ENCODE measurements around the gene PPEF1. TPM values are rescaled to one million over a fixed set of nuclear protein-coding genes. Genes with fewer than 3 reads are reported as not detected.

PPEF1 gene
- total and polyA plus RNA-seq, 2 donors (not counting 1 experiment from before 2014, with no cell fraction given), result under 0.01 TPM; not detected in 1

DNA sequence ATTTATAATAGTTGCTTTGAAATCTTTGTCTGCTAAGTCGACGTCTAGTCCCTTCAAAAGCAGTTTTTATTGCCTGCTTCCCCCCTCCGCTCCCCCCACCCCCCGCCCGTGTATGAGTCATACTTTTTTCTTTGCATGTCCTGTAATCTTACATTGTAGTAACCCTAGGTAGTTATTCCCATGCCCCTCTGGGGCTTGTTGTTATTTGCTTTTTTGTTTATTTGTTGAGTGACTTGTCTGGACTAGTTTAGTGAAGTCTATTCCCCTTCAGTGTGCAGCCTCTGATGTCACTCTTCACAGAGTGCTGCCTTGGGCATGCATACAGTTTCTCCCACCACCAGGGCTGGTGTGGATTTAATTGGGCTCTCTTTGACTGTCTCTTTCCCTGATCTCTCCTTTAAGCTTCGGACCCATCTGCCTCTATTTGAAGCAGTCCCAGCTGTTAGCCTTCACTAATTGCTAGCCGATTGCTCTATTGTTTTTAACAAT, 86.2 kb downstream of the PPEF1 start:
- Histone ChIP-seq H3K36me3 (ENCODE audit: control insufficient read depth, insufficient read depth, low read length) (no peaks in the 10 kb centered on the region), H3K9me3 (ENCODE audit: control insufficient read depth, insufficient read depth, low read depth, low read length) (no peaks in the 10 kb centered on the region), H4K20me1 (ENCODE audit: control insufficient read depth, extremely low read depth, insufficient read depth, low read length) (no peaks in the 10 kb centered on the region), H3K79me2 (ENCODE audit: control insufficient read depth, insufficient read depth, low read length) (no peaks in the 10 kb centered on the region), H3K4me2 (ENCODE audit: extremely low read depth, insufficient read depth, low read length) (no peak overlapping the region), H2AFZ (ENCODE audit: low read length) (no peak overlapping the region), H3K4me1 (ENCODE audit: control insufficient read depth, extremely low read depth, insufficient read depth, low read length) (no peaks in the 10 kb centered on the region), H3K27me3 (ENCODE audit: control insufficient read depth, insufficient read depth, low read length) (no peaks in the 10 kb centered on the region), H3K9ac (ENCODE audit: insufficient read depth, low read length) (no peak overlapping the region), H3K27ac (ENCODE audit: insufficient read depth, low read length) (no peak overlapping the region), H3K4me3 (replicated peaks in 1 of 4; ENCODE audit: control extremely low read depth in 1 of 4, insufficient read depth in 1 of 4, low read depth in 3 of 4, low read length in 4 of 4) (no peak overlapping the region)
- TF ChIP-seq EZH2 (IDR thresholded peaks at IDR 0.05; ENCODE audit: low read length, missing control alignments), result no peak
- TF ChIP-seq, protein P1, sequence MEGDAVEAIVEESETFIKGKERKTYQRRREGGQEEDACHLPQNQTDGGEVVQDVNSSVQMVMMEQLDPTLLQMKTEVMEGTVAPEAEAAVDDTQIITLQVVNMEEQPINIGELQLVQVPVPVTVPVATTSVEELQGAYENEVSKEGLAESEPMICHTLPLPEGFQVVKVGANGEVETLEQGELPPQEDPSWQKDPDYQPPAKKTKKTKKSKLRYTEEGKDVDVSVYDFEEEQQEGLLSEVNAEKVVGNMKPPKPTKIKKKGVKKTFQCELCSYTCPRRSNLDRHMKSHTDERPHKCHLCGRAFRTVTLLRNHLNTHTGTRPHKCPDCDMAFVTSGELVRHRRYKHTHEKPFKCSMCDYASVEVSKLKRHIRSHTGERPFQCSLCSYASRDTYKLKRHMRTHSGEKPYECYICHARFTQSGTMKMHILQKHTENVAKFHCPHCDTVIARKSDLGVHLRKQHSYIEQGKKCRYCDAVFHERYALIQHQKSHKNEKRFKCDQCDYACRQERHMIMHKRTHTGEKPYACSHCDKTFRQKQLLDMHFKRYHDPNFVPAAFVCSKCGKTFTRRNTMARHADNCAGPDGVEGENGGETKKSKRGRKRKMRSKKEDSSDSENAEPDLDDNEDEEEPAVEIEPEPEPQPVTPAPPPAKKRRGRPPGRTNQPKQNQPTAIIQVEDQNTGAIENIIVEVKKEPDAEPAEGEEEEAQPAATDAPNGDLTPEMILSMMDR (conservative IDR thresholded peaks at IDR 0.05 in 1 of 2, IDR thresholded peaks at IDR 0.05 in 1 of 2; ENCODE audit: low read depth in 1 of 2, low read length in 2 of 2), result no peak
- peak in 1 of 2 donors; percentile 1 for DNase-seq (ENCODE audit: low read depth in 2 of 2)

DNA sequence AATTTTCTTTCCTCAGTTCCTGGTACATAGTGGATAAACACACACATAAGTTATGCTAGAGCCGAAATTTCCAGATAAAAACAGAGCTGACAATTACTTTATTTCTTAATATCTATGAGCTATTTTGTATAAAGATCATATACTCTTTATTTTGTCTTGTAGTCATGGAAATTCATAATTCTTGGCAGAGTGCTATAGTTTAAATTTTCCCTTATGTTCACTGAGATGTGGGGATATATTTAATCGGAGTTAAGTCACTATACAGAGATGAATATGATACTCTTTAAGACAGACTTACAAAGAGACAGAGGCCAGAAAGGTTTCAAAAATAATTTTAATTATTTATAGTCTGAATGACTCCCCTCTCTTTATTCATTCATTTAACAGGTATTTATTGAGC, 89.7 kb downstream of the PPEF1 start:
- no peak for TF ChIP-seq EZH2 (IDR thresholded peaks at IDR 0.05; ENCODE audit: low read length, missing control alignments)
- TF ChIP-seq, protein P1 (conservative IDR thresholded peaks at IDR 0.05 in 1 of 2, IDR thresholded peaks at IDR 0.05 in 1 of 2; ENCODE audit: low read depth in 1 of 2, low read length in 2 of 2), result no peak
- no peaks in the 10 kb centered on the region for H4K20me1 ChIP-seq (ENCODE audit: control insufficient read depth, extremely low read depth, insufficient read depth, low read length)
- no peaks in the 10 kb centered on the region for H3K27me3 ChIP-seq (ENCODE audit: control insufficient read depth, insufficient read depth, low read length)
- no peak overlapping the region for H2AFZ ChIP-seq (ENCODE audit: low read length)
- no peaks in the 10 kb centered on the region for H3K79me2 ChIP-seq (ENCODE audit: control insufficient read depth, insufficient read depth, low read length)
- no peak overlapping the region for H3K4me3 ChIP-seq (replicated peaks in 1 of 4; ENCODE audit: control extremely low read depth in 1 of 4, insufficient read depth in 1 of 4, low read depth in 3 of 4, low read length in 4 of 4)
- H3K9ac ChIP-seq (ENCODE audit: insufficient read depth, low read length), result no peak overlapping the region
- H3K4me2 ChIP-seq (ENCODE audit: extremely low read depth, insufficient read depth, low read length), result no peak overlapping the region
- DNase-seq (ENCODE audit: low read depth in 2 of 2), result no peak
- no peaks in the 10 kb centered on the region for H3K36me3 ChIP-seq (ENCODE audit: control insufficient read depth, insufficient read depth, low read length)
- H3K27ac ChIP-seq (ENCODE audit: insufficient read depth, low read length), result no peak overlapping the region
- no peaks in the 10 kb centered on the region for H3K9me3 ChIP-seq (ENCODE audit: control insufficient read depth, insufficient read depth, low read depth, low read length)
- no peaks in the 10 kb centered on the region for H3K4me1 ChIP-seq (ENCODE audit: control insufficient read depth, extremely low read depth, insufficient read depth, low read length)

DNA sequence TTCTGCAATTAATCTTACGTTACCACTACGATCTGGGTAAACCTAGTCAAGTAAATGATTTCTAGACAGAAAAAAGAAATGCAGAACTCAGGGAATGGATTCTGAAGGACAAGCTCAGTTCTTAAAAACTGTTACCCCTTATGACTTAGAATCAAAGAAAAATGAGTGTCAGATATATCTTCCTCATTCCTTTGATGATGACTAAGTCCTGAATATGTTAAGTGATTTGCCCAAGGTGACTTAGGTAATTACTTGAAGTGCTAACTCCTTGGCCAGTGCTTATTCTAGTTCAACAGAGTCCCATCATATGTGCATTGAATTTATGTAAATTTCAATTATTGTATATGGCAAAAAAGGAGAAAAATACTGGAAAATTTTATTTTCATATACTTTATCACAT, 92.5 kb downstream of the PPEF1 start:
- Histone ChIP-seq H4K20me1 (ENCODE audit: control insufficient read depth, extremely low read depth, insufficient read depth, low read length) (no peaks in the 10 kb centered on the region), H3K27me3 (ENCODE audit: control insufficient read depth, insufficient read depth, low read length) (no peaks in the 10 kb centered on the region), H3K9ac (ENCODE audit: insufficient read depth, low read length) (no peak overlapping the region), H3K4me1 (ENCODE audit: control insufficient read depth, extremely low read depth, insufficient read depth, low read length) (no peaks in the 10 kb centered on the region), H3K27ac (ENCODE audit: insufficient read depth, low read length) (no peak overlapping the region), H3K79me2 (ENCODE audit: control insufficient read depth, insufficient read depth, low read length) (no peaks in the 10 kb centered on the region), H3K4me3 (replicated peaks in 1 of 4; ENCODE audit: control extremely low read depth in 1 of 4, insufficient read depth in 1 of 4, low read depth in 3 of 4, low read length in 4 of 4) (no peak overlapping the region), H3K4me2 (ENCODE audit: extremely low read depth, insufficient read depth, low read length) (no peak overlapping the region), H3K36me3 (ENCODE audit: control insufficient read depth, insufficient read depth, low read length) (no peaks in the 10 kb centered on the region), H2AFZ (ENCODE audit: low read length) (no peak overlapping the region), H3K9me3 (ENCODE audit: control insufficient read depth, insufficient read depth, low read depth, low read length) (no peaks in the 10 kb centered on the region)
- no peak for DNase-seq (ENCODE audit: low read depth in 2 of 2)
- no peak for TF ChIP-seq EZH2 (IDR thresholded peaks at IDR 0.05; ENCODE audit: low read length, missing control alignments)
- TF ChIP-seq, protein P1 (conservative IDR thresholded peaks at IDR 0.05 in 1 of 2, IDR thresholded peaks at IDR 0.05 in 1 of 2; ENCODE audit: low read depth in 1 of 2, low read length in 2 of 2), result no peak

Data from fibroblast of lung (primary cell).